Measurements from ENCODE around the gene ITPA. TPM values are rescaled to one million over a fixed set of nuclear protein-coding genes. Genes with fewer than 3 reads are reported as not detected.
A peak's percentile ranks its signal among the peaks of the same experiment; 100 is the strongest.

The ITPA gene
- total RNA-seq, 5 donors from 2014 or later (not counting 1 experiment from before 2014, with no cell fraction given), result 41.6 to 67.6 (median 61.8) TPM

- ATAC-seq (replicated peaks in 1 of 4) (no peak), DNase-seq (no peak)
- Mint-ChIP-seq H3K9me3 (no peaks in the 10 kb centered on the region), H3K4me3 (no peak overlapping the region), H3K36me3 (peaks cover 5% of the 10 kb centered on the region), H3K4me1 (peaks cover 12 to 25% (median 17%) of the 10 kb centered on the region in 3 donors), H3K27ac (peak overlapping the region in 1 of 2 donors; percentile 52), H3K27me3 (no peaks in the 10 kb centered on the region)
- ChIA-PET CTCF (no interaction called here), POLR2A (no interaction called here)
- no peak overlapping the region for H3K4me3 ChIP-seq (ENCODE audit: control insufficient read depth in 1 of 2, extremely low read depth in 1 of 2, low read length in 1 of 2)
- peaks cover 8 to 27% of the 10 kb centered on the region in 2 donors for H3K36me3 ChIP-seq (ENCODE audit: control insufficient read depth in 2 of 2, extremely low read depth in 1 of 2, insufficient read depth in 1 of 2, low read length in 1 of 2)
- H3K4me1 ChIP-seq (ENCODE audit: control insufficient read depth in 1 of 2, extremely low read depth in 1 of 2, insufficient read depth in 2 of 2, low read length in 2 of 2), result peaks cover 7 to 22% of the 10 kb centered on the region in 2 experiments
- 84% methylated on average over 9 of the region's 10 CpGs for WGBS (ENCODE audit: insufficient coverage)
- no peaks in the 10 kb centered on the region for H3K9me3 ChIP-seq
- no peak overlapping the region for H3K27ac ChIP-seq (ENCODE audit: low read length)
- H3K27me3 ChIP-seq (replicated peaks in 1 of 2; ENCODE audit: control insufficient read depth in 2 of 2, extremely low read depth in 1 of 2, insufficient read depth in 2 of 2, low read length in 1 of 2), result no peaks in the 10 kb centered on the region
Observed at GRCh38 chr20:3226093-3226492, 16.8 kb downstream of the ITPA start.

GRCh38 chr20:3226864-3227263 is 17.6 kb downstream of the ITPA start:
- no peak overlapping the region for H3K4me3 ChIP-seq (ENCODE audit: control insufficient read depth in 1 of 2, extremely low read depth in 1 of 2, low read length in 1 of 2)
- ChIA-PET CTCF (no interaction called here), POLR2A (no interaction called here)
- peaks cover 12 to 20% (median 17%) of the 10 kb centered on the region in 3 donors for H3K4me1 Mint-ChIP-seq
- no peaks in the 10 kb centered on the region for H3K36me3 Mint-ChIP-seq
- H3K27ac ChIP-seq (ENCODE audit: low read length), result no peak overlapping the region
- H3K9me3 Mint-ChIP-seq, result no peaks in the 10 kb centered on the region
- H3K27me3 Mint-ChIP-seq, result no peaks in the 10 kb centered on the region
- no peak overlapping the region for H3K4me3 Mint-ChIP-seq
- no peak for ATAC-seq (replicated peaks in 1 of 4)
- H3K27me3 ChIP-seq (replicated peaks in 1 of 2; ENCODE audit: control insufficient read depth in 2 of 2, extremely low read depth in 1 of 2, insufficient read depth in 2 of 2, low read length in 1 of 2), result no peaks in the 10 kb centered on the region
- peaks cover 2 to 19% of the 10 kb centered on the region in 2 donors for H3K36me3 ChIP-seq (ENCODE audit: control insufficient read depth in 2 of 2, extremely low read depth in 1 of 2, insufficient read depth in 1 of 2, low read length in 1 of 2)
- no peak overlapping the region for H3K27ac Mint-ChIP-seq
- no peaks in the 10 kb centered on the region for H3K9me3 ChIP-seq
- H3K4me1 ChIP-seq (ENCODE audit: control insufficient read depth in 1 of 2, extremely low read depth in 1 of 2, insufficient read depth in 2 of 2, low read length in 2 of 2), result peaks cover 7 to 22% of the 10 kb centered on the region in 2 experiments
- 96% methylated on average over 12 of the region's 14 CpGs for WGBS (ENCODE audit: insufficient coverage)
- no peak for DNase-seq

- Mint-ChIP-seq H3K4me1 (peaks cover 12 to 17% (median 16%) of the 10 kb centered on the region in 3 donors), H3K9me3 (no peaks in the 10 kb centered on the region), H3K27me3 (no peaks in the 10 kb centered on the region), H3K27ac (no peak overlapping the region), H3K36me3 (no peaks in the 10 kb centered on the region), H3K4me3 (no peak overlapping the region)
- DNase-seq (no peak), ATAC-seq (replicated peaks in 1 of 4) (no peak)
- H3K27me3 ChIP-seq (replicated peaks in 1 of 2; ENCODE audit: control insufficient read depth in 2 of 2, extremely low read depth in 1 of 2, insufficient read depth in 2 of 2, low read length in 1 of 2), result no peaks in the 10 kb centered on the region
- ChIA-PET CTCF (no interaction called here), POLR2A (no interaction called here)
- no CpG with 5 or more reads among the region's 7 CpGs for WGBS (ENCODE audit: insufficient coverage)
- peaks cover 0 to 14% of the 10 kb centered on the region in 2 donors for H3K36me3 ChIP-seq (ENCODE audit: control insufficient read depth in 2 of 2, extremely low read depth in 1 of 2, insufficient read depth in 1 of 2, low read length in 1 of 2)
- no peak overlapping the region for H3K27ac ChIP-seq (ENCODE audit: low read length)
- peaks cover 6 to 17% of the 10 kb centered on the region in 2 experiments for H3K4me1 ChIP-seq (ENCODE audit: control insufficient read depth in 1 of 2, extremely low read depth in 1 of 2, insufficient read depth in 2 of 2, low read length in 2 of 2)
- H3K4me3 ChIP-seq (ENCODE audit: control insufficient read depth in 1 of 2, extremely low read depth in 1 of 2, low read length in 1 of 2), result no peak overlapping the region
- H3K9me3 ChIP-seq, result no peaks in the 10 kb centered on the region
Observed at GRCh38 chr20:3227506-3227905, 18.2 kb downstream of the ITPA start.

- CTCF ChIA-PET, result no interaction called here
- Mint-ChIP-seq H3K27ac (no peak overlapping the region), H3K36me3 (no peaks in the 10 kb centered on the region), H3K27me3 (no peaks in the 10 kb centered on the region), H3K4me1 (peaks cover 6 to 11% (median 10%) of the 10 kb centered on the region in 3 donors), H3K4me3 (no peak overlapping the region), H3K9me3 (no peaks in the 10 kb centered on the region)
- ATAC-seq (replicated peaks in 1 of 4) (no peak), DNase-seq (no peak)
- H3K36me3 ChIP-seq (ENCODE audit: control insufficient read depth in 2 of 2, extremely low read depth in 1 of 2, insufficient read depth in 1 of 2, low read length in 1 of 2), result peaks cover 0 to 10% of the 10 kb centered on the region in 2 donors
- H3K27me3 ChIP-seq (replicated peaks in 1 of 2; ENCODE audit: control insufficient read depth in 2 of 2, extremely low read depth in 1 of 2, insufficient read depth in 2 of 2, low read length in 1 of 2), result no peaks in the 10 kb centered on the region
- WGBS (ENCODE audit: insufficient coverage), result 95% methylated on average over 28 of the region's 42 CpGs
- POLR2A ChIA-PET, result no interaction called here
- H3K9me3 ChIP-seq, result no peaks in the 10 kb centered on the region
- no peak overlapping the region for H3K27ac ChIP-seq (ENCODE audit: low read length)
- peaks cover 3 to 10% of the 10 kb centered on the region in 2 experiments for H3K4me1 ChIP-seq (ENCODE audit: control insufficient read depth in 1 of 2, extremely low read depth in 1 of 2, insufficient read depth in 2 of 2, low read length in 2 of 2)
- H3K4me3 ChIP-seq (ENCODE audit: control insufficient read depth in 1 of 2, extremely low read depth in 1 of 2, low read length in 1 of 2), result no peak overlapping the region
Observed at GRCh38 chr20:3227936-3228749, 18.8 kb downstream of the ITPA start.

- ChIA-PET CTCF (no interaction called here), POLR2A (no interaction called here)
- Mint-ChIP-seq H3K36me3 (no peaks in the 10 kb centered on the region), H3K4me3 (no peak overlapping the region), H3K9me3 (no peaks in the 10 kb centered on the region), H3K27me3 (no peaks in the 10 kb centered on the region), H3K27ac (no peak overlapping the region), H3K4me1 (peaks cover under 1 to 5% (median 4%) of the 10 kb centered on the region in 3 donors)
- 95% methylated on average over 8 of the region's 11 CpGs for WGBS (ENCODE audit: insufficient coverage)
- peaks cover 0 to 4% of the 10 kb centered on the region in 2 experiments for H3K27me3 ChIP-seq (replicated peaks in 1 of 2; ENCODE audit: control insufficient read depth in 2 of 2, extremely low read depth in 1 of 2, insufficient read depth in 2 of 2, low read length in 1 of 2)
- no peaks in the 10 kb centered on the region for H3K9me3 ChIP-seq
- peaks cover 0 to 5% of the 10 kb centered on the region in 2 donors for H3K36me3 ChIP-seq (ENCODE audit: control insufficient read depth in 2 of 2, extremely low read depth in 1 of 2, insufficient read depth in 1 of 2, low read length in 1 of 2)
- ATAC-seq (replicated peaks in 1 of 4), result no peak
- no peak overlapping the region for H3K4me3 ChIP-seq (ENCODE audit: control insufficient read depth in 1 of 2, extremely low read depth in 1 of 2, low read length in 1 of 2)
- H3K4me1 ChIP-seq (ENCODE audit: control insufficient read depth in 1 of 2, extremely low read depth in 1 of 2, insufficient read depth in 2 of 2, low read length in 2 of 2), result peaks cover 0 to 5% of the 10 kb centered on the region in 2 experiments
- no peak for DNase-seq
- H3K27ac ChIP-seq (ENCODE audit: low read length), result no peak overlapping the region
Observed at GRCh38 chr20:3228750-3229032, 19.4 kb downstream of the ITPA start.

GRCh38 chr20:3229158-3229557 is 19.9 kb downstream of the ITPA start:
- Histone ChIP-seq H3K9me3 (no peaks in the 10 kb centered on the region), H3K4me3 (ENCODE audit: control insufficient read depth in 1 of 2, extremely low read depth in 1 of 2, low read length in 1 of 2) (no peak overlapping the region), H3K27me3 (replicated peaks in 1 of 2; ENCODE audit: control insufficient read depth in 2 of 2, extremely low read depth in 1 of 2, insufficient read depth in 2 of 2, low read length in 1 of 2) (peaks cover 0 to 7% of the 10 kb centered on the region in 2 experiments), H3K4me1 (ENCODE audit: control insufficient read depth in 1 of 2, extremely low read depth in 1 of 2, insufficient read depth in 2 of 2, low read length in 2 of 2) (peaks cover 0 to 2% of the 10 kb centered on the region in 2 experiments), H3K36me3 (ENCODE audit: control insufficient read depth in 2 of 2, extremely low read depth in 1 of 2, insufficient read depth in 1 of 2, low read length in 1 of 2) (no peaks in the 10 kb centered on the region), H3K27ac (ENCODE audit: low read length) (no peak overlapping the region)
- Mint-ChIP-seq H3K4me1 (peaks cover 0 to 2% (median 0%) of the 10 kb centered on the region in 3 donors), H3K27me3 (no peaks in the 10 kb centered on the region), H3K9me3 (no peaks in the 10 kb centered on the region), H3K4me3 (no peak overlapping the region), H3K36me3 (no peaks in the 10 kb centered on the region), H3K27ac (no peak overlapping the region)
- 90% methylated on average over 11 of the region's 22 CpGs for WGBS (ENCODE audit: insufficient coverage)
- ChIA-PET CTCF (no interaction called here), POLR2A (no interaction called here)
- DNase-seq (no peak), ATAC-seq (replicated peaks in 1 of 4) (no peak)
